HEK293 (cell line): ENCODE measurements around the gene RAB1B.

Experiments
- CTCF ChIA-PET: fragments of 350-600 bp; formaldehyde crosslinking; extraction: SDS; loops from one replicate; lab custom pipeline; 2021; ENCODE audit warnings: antibody characterized with exemption; lab: Yijun Ruan, JAX
- POLR2A ChIA-PET: fragments of 300-600 bp; formaldehyde crosslinking; extraction: SDS; loops from one replicate; lab custom pipeline; 2020; ENCODE audit warnings: antibody characterized with exemption, inconsistent platforms; lab: Yijun Ruan, JAX
- H3K27ac ChIP-seq: fragments of 200-500 bp; sonication (Bioruptor generic); 2 replicates; pipeline ENCODE4 v1.5.1; 2014; ENCODE audit warnings: low read depth, low read length, control low read depth, inconsistent platforms; ENCODE audit errors: extremely low read depth
- H3K36me3 ChIP-seq, 2 experiments: fragments of 200-500 bp in 1 of 2; sonication (Bioruptor generic) in 1 of 2; 1 replicate in 1 of 2; 2 replicates in 1 of 2; pipeline ENCODE4 v1.5.1; 2014 to 2017; ENCODE audit warnings: inconsistent platforms in 2 of 2, low read length in 2 of 2; ENCODE audit not compliant: control insufficient read depth in 2 of 2, insufficient read depth in 1 of 2
- H3K4me1 ChIP-seq: fragments of 200-500 bp; sonication (Bioruptor generic); 2 replicates; pipeline ENCODE4 v1.5.1; 2014; ENCODE audit warnings: mild to moderate bottlenecking, low read length, inconsistent platforms; ENCODE audit not compliant: control insufficient read depth, insufficient read depth
- H3K4me3 ChIP-seq: 2 replicates; pipeline ENCODE4 v1.5.1; 2011; ENCODE audit warnings: low read depth, mild to moderate bottlenecking, control low read depth, low read length, moderate library complexity
- H3K9me3 ChIP-seq: fragments of 200-500 bp; sonication (Bioruptor generic); 2 replicates; pipeline ENCODE4 v1.5.1; 2014; ENCODE audit warnings: low read depth, low read length, inconsistent platforms; ENCODE audit not compliant: control insufficient read depth, insufficient read depth
- EGR2 ChIP-seq: fragments of 450-650 bp; formaldehyde crosslinking; IDR thresholded peaks from 2 replicates; pipeline ENCODE4 v1.5.1; 2016; ENCODE audit warnings: low read depth, missing biosample characterization, missing genetic modification characterization
- GFI1B ChIP-seq: fragments of 450-650 bp; formaldehyde crosslinking; IDR thresholded peaks from 2 replicates; pipeline ENCODE4 v1.5.1; 2016; ENCODE audit warnings: missing biosample characterization, missing genetic modification characterization
- GLI4 ChIP-seq: fragments of 450-650 bp; formaldehyde crosslinking; IDR thresholded peaks from 2 replicates; pipeline ENCODE4 v1.5.1; 2016; ENCODE audit warnings: missing biosample characterization, missing genetic modification characterization
- OSR2 ChIP-seq: fragments of 450-650 bp; formaldehyde crosslinking; IDR thresholded peaks from 2 replicates; pipeline ENCODE4 v1.5.1; 2016; ENCODE audit warnings: missing biosample characterization, missing genetic modification characterization
- PRDM2 ChIP-seq: fragments of 450-650 bp; formaldehyde crosslinking; IDR thresholded peaks from 2 replicates; pipeline ENCODE4 v1.5.1; 2016; ENCODE audit warnings: missing biosample characterization, missing genetic modification characterization, borderline replicate concordance
- ZBTB17 ChIP-seq: fragments of 450-650 bp; formaldehyde crosslinking; IDR thresholded peaks from 2 replicates; pipeline ENCODE4 v1.5.1; 2016; ENCODE audit warnings: missing biosample characterization, missing genetic modification characterization
- ZFHX2 ChIP-seq: fragments of 450-650 bp; formaldehyde crosslinking; conservative IDR thresholded peaks from 2 replicates; pipeline ENCODE4 v1.5.1; 2016; ENCODE audit warnings: missing biosample characterization, missing genetic modification characterization
- ZNF133 ChIP-seq: fragments of 450-650 bp; formaldehyde crosslinking; IDR thresholded peaks from 2 replicates; pipeline ENCODE4 v1.5.1; 2016; ENCODE audit warnings: missing biosample characterization, missing genetic modification characterization
- ZNF16 ChIP-seq: fragments of 450-650 bp; formaldehyde crosslinking; IDR thresholded peaks from 2 replicates; pipeline ENCODE4 v1.5.1; 2016; ENCODE audit warnings: low read depth, missing biosample characterization, missing genetic modification characterization
- ZNF211 ChIP-seq: fragments of 450-650 bp; formaldehyde crosslinking; IDR thresholded peaks from 2 replicates; pipeline ENCODE4 v1.5.1; 2016; ENCODE audit warnings: low read depth, missing biosample characterization, missing genetic modification characterization
- ZNF214 ChIP-seq: fragments of 450-650 bp; formaldehyde crosslinking; IDR thresholded peaks from 2 replicates; pipeline ENCODE4 v1.5.1; 2017; ENCODE audit warnings: missing biosample characterization, mild to moderate bottlenecking, missing genetic modification characterization, borderline replicate concordance
- ZNF366 ChIP-seq: fragments of 450-650 bp; formaldehyde crosslinking; conservative IDR thresholded peaks from 2 replicates; pipeline ENCODE4 v1.5.1; 2016; ENCODE audit warnings: missing biosample characterization, missing genetic modification characterization
- ZNF514 ChIP-seq: fragments of 450-650 bp; formaldehyde crosslinking; IDR thresholded peaks from 2 replicates; pipeline ENCODE4 v1.5.1; 2016; ENCODE audit warnings: missing biosample characterization, missing genetic modification characterization
- ZNF530 ChIP-seq: fragments of 450-650 bp; formaldehyde crosslinking; IDR thresholded peaks from 2 replicates; pipeline ENCODE4 v1.5.1; 2016; ENCODE audit warnings: low read depth, missing biosample characterization, missing genetic modification characterization
- ZNF623 ChIP-seq: fragments of 450-650 bp; formaldehyde crosslinking; IDR thresholded peaks from 2 replicates; pipeline ENCODE4 v1.5.1; 2016; ENCODE audit warnings: missing biosample characterization, missing genetic modification characterization
- ZNF692 ChIP-seq: fragments of 450-650 bp; formaldehyde crosslinking; IDR thresholded peaks from 2 replicates; pipeline ENCODE4 v1.5.1; 2016; ENCODE audit warnings: missing biosample characterization, missing genetic modification characterization
- TF ChIP-seq, protein P1 (sequence below): fragments of 450-650 bp; formaldehyde crosslinking; IDR thresholded peaks from 2 replicates; pipeline ENCODE4 v1.5.1; 2016; ENCODE audit warnings: missing biosample characterization, missing genetic modification characterization

RAB1B gene

GRCh38 chr11:66322732-66323427 is 54.4 kb downstream of the RAB1B start:
- ChIA-PET POLR2A (no interaction called here), CTCF (interaction anchor here (2.0 kb wide), 1 partner anchor 10 kb away, joined by 18 read pairs; no protein-coding TSS in a partner anchor)
- H3K9me3 ChIP-seq, result no peaks in the 10 kb centered on the region
- no peak overlapping the region for H3K27ac ChIP-seq
- no peak for TF ChIP-seq ZNF623 (tag by site-specific recombination)
- TF ChIP-seq PRDM2, result no peak
- no peak for TF ChIP-seq ZNF530 (tag by site-specific recombination)
- no peak for TF ChIP-seq GLI4
- no peak for TF ChIP-seq ZNF133 (tag by site-specific recombination)
- no peak for TF ChIP-seq OSR2 (tag by site-specific recombination)
- TF ChIP-seq, protein P1, sequence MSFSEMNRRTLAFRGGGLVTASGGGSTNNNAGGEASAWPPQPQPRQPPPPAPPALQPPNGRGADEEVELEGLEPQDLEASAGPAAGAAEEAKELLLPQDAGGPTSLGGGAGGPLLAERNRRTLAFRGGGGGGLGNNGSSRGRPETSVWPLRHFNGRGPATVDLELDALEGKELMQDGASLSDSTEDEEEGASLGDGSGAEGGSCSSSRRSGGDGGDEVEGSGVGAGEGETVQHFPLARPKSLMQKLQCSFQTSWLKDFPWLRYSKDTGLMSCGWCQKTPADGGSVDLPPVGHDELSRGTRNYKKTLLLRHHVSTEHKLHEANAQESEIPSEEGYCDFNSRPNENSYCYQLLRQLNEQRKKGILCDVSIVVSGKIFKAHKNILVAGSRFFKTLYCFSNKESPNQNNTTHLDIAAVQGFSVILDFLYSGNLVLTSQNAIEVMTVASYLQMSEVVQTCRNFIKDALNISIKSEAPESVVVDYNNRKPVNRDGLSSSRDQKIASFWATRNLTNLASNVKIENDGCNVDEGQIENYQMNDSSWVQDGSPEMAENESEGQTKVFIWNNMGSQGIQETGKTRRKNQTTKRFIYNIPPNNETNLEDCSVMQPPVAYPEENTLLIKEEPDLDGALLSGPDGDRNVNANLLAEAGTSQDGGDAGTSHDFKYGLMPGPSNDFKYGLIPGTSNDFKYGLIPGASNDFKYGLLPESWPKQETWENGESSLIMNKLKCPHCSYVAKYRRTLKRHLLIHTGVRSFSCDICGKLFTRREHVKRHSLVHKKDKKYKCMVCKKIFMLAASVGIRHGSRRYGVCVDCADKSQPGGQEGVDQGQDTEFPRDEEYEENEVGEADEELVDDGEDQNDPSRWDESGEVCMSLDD (tag by site-specific recombination), result no peak
- TF ChIP-seq ZNF211 (tag by site-specific recombination), result no peak
- TF ChIP-seq ZNF214, result no peak
- no peak for TF ChIP-seq ZNF692 (tag by site-specific recombination)
- TF ChIP-seq GFI1B (tag by site-specific recombination), result no peak
- no peaks in the 10 kb centered on the region for H3K36me3 ChIP-seq
- H3K4me3 ChIP-seq, result no peak overlapping the region
- H3K4me1 ChIP-seq, result no peaks in the 10 kb centered on the region

DNA sequence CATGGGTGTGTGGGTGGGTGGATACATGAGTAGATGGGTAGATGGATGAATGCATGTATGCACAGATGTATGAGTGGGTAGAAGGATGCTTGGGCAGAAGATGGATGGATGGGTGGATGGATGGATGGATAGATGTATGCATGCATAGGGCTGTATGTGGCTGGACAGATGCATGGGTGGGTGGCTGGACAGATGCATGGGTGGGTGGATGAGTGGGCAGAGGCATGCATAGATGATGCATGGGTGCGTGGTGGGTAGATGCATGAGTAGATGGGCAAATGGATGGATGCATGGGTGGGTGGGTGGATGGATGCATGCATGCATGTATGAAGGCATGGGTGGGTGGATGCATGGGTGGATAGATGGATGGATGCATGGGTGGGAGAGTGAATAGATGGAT is 55.2 kb downstream of the RAB1B start:
- H3K9me3 ChIP-seq, result no peaks in the 10 kb centered on the region
- CTCF ChIA-PET, result interaction anchor here (1.4 to 2.7 kb wide), 2 partner anchors 12 to 14 kb away, joined by 3 to 19 read pairs; no protein-coding TSS in a partner anchor
- no peak overlapping the region for H3K27ac ChIP-seq
- no peak overlapping the region for H3K4me3 ChIP-seq
- POLR2A ChIA-PET, result no interaction called here
- H3K36me3 ChIP-seq, result no peaks in the 10 kb centered on the region
- no peak for TF ChIP-seq ZNF514
- TF ChIP-seq ZNF16 (tag by site-specific recombination), result no peak
- peak; percentile 92 for TF ChIP-seq EGR2 (tag by site-specific recombination)
- TF ChIP-seq ZNF366 (tag by site-specific recombination), result peak; percentile 72
- TF ChIP-seq ZBTB17, result 0 out of 2 replicates have a peak, but pooled peaks have one; percentile 14
- TF ChIP-seq ZFHX2, result peak; percentile 94
- H3K4me1 ChIP-seq, result no peaks in the 10 kb centered on the region
